ENCODE measurements around the gene RILPL1. TPM values are rescaled to one million over a fixed set of nuclear protein-coding genes. Genes with fewer than 3 reads are reported as not detected.

The RILPL1 gene
- total and polyA plus RNA-seq, 2 experiments from 2014 or later: 2.9 to 29.8 TPM

GRCh38 chr12:123506843-123507236 is 26.7 kb downstream of the RILPL1 start:
- Histone ChIP-seq H3K36me3 (ENCODE audit: low read depth) (no peaks in the 10 kb centered on the region), H3K27ac (no peak overlapping the region), H3K27me3 (replicated peaks; ENCODE audit: insufficient read depth) (no peaks in the 10 kb centered on the region), H3K9me2 (ENCODE audit: insufficient read depth) (no peaks in the 10 kb centered on the region), H3K9ac (no peak overlapping the region), H3K9me3 (ENCODE audit: low read depth) (no peaks in the 10 kb centered on the region), H3K79me2 (ENCODE audit: insufficient read depth) (peaks cover 23% of the 10 kb centered on the region), H3K4me2 (ENCODE audit: unreplicated experiment) (no peak overlapping the region), H4K20me1 (ENCODE audit: insufficient read depth) (no peaks in the 10 kb centered on the region), H2AFZ (no peak overlapping the region), H3K4me3 (no peak overlapping the region), H3K4me1 (ENCODE audit: insufficient read depth) (no peaks in the 10 kb centered on the region), H3F3A (ENCODE audit: insufficient read depth) (no peaks in the 10 kb centered on the region)
- TF ChIP-seq EZH2phosphoT487 (IDR thresholded peaks at IDR 0.05; ENCODE audit: insufficient read depth, low read depth) (no peak), EZH2 (IDR thresholded peaks at IDR 0.05; ENCODE audit: insufficient read depth, poor library complexity, severe bottlenecking) (no peak)
- in situ Hi-C loops (cut with MboI): no loop called here
- 90% methylated on average over 6 of the region's 6 CpGs for WGBS, 2 experiments (ENCODE audit: low coverage in 1 of 2, low lambda C conversion rate in 2 of 2, missing lambda C conversion rate in 2 of 2)
- DNase-seq: no peak

- Histone ChIP-seq H3K4me1 (ENCODE audit: insufficient read depth) (no peaks in the 10 kb centered on the region), H3K9me2 (ENCODE audit: insufficient read depth) (no peaks in the 10 kb centered on the region), H2AFZ (no peak overlapping the region), H3K9ac (no peak overlapping the region), H3K9me3 (ENCODE audit: low read depth) (no peaks in the 10 kb centered on the region), H3K27ac (no peak overlapping the region), H3K36me3 (ENCODE audit: low read depth) (no peaks in the 10 kb centered on the region), H3K27me3 (replicated peaks; ENCODE audit: insufficient read depth) (no peaks in the 10 kb centered on the region), H4K20me1 (ENCODE audit: insufficient read depth) (no peaks in the 10 kb centered on the region), H3K4me3 (no peak overlapping the region), H3K79me2 (ENCODE audit: insufficient read depth) (peaks cover 25% of the 10 kb centered on the region), H3K4me2 (ENCODE audit: unreplicated experiment) (no peak overlapping the region), H3F3A (ENCODE audit: insufficient read depth) (no peaks in the 10 kb centered on the region)
- in situ Hi-C loops (cut with MboI): no loop called here
- TF ChIP-seq EZH2 (IDR thresholded peaks at IDR 0.05; ENCODE audit: insufficient read depth, poor library complexity, severe bottlenecking) (no peak), EZH2phosphoT487 (IDR thresholded peaks at IDR 0.05; ENCODE audit: insufficient read depth, low read depth) (no peak)
- WGBS, 2 experiments (ENCODE audit: low coverage in 1 of 2, low lambda C conversion rate in 2 of 2, missing lambda C conversion rate in 2 of 2): 90 to 93% methylated on average over 16 to 17 of the region's 17 CpGs
- DNase-seq: no peak
Observed at GRCh38 chr12:123506059-123506842, 27.3 kb downstream of the RILPL1 start.

DNA sequence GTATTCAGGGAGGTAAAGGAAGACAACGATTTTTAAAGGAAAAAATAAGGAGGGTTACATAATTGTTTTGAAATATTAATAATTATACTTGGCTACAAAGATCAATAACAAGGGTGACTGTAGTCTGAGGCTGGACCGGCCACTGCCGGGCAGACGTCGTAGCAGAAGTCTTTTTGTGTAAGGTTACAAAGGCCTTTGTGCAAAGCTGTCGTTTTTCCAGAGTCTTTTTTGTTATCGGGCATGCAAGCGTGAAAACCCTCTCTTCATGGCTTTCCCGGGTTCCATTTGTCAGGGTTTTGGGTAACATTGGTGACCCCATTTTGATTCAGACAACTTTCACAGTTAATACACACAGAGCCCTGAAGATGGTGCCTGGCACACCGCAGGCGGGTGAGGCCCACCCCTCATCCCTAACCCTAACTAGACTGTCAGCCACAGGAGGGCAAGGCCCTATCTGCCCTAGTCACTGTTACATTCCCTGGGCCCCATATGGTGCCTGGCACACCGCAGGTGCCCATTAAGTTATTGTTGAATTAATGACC is 31.3 kb downstream of the RILPL1 start:
- Histone ChIP-seq H3K79me2 (ENCODE audit: insufficient read depth) (peaks cover 17% of the 10 kb centered on the region), H3F3A (ENCODE audit: insufficient read depth) (no peaks in the 10 kb centered on the region), H3K9ac (no peak overlapping the region), H3K36me3 (ENCODE audit: low read depth) (peaks cover 9% of the 10 kb centered on the region), H3K4me3 (no peak overlapping the region), H4K20me1 (ENCODE audit: insufficient read depth) (no peaks in the 10 kb centered on the region), H3K4me2 (ENCODE audit: unreplicated experiment) (no peak overlapping the region), H3K27me3 (replicated peaks; ENCODE audit: insufficient read depth) (no peaks in the 10 kb centered on the region), H2AFZ (no peak overlapping the region), H3K9me2 (ENCODE audit: insufficient read depth) (no peaks in the 10 kb centered on the region), H3K4me1 (ENCODE audit: insufficient read depth) (no peaks in the 10 kb centered on the region), H3K9me3 (ENCODE audit: low read depth) (no peaks in the 10 kb centered on the region), H3K27ac (no peak overlapping the region)
- TF ChIP-seq EZH2 (IDR thresholded peaks at IDR 0.05; ENCODE audit: insufficient read depth, poor library complexity, severe bottlenecking) (no peak), EZH2phosphoT487 (IDR thresholded peaks at IDR 0.05; ENCODE audit: insufficient read depth, low read depth) (no peak)
- DNase-seq: no peak
- WGBS, 2 experiments (ENCODE audit: low coverage in 1 of 2, low lambda C conversion rate in 2 of 2, missing lambda C conversion rate in 2 of 2): 96 to 99% methylated on average over 12 of the region's 12 CpGs
- in situ Hi-C loops (cut with MboI): no loop called here

DNA sequence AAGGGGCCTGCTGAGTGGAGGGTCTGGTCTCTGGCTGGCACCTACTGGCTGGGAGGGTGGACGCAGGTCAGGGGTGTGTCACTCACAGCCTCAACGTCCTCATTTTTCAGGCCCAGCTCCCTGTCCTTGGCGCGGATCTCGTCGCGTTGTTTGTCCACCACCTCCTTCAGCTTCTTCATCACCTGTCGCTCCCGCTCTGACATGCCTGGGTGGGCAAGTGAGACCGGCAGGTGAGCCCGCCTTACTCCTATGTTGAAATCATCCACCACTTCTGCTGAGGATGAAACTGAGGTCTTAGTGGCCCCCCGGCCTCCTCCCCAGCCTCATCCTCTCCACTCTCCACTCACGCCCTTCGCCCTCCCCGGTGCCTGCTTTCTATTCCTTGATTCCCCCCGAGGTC is 34.2 kb downstream of the RILPL1 start:
- WGBS, 2 experiments (ENCODE audit: low coverage in 1 of 2, low lambda C conversion rate in 2 of 2, missing lambda C conversion rate in 2 of 2): 96% methylated on average over 16 of the region's 16 CpGs
- Histone ChIP-seq H4K20me1 (ENCODE audit: insufficient read depth) (no peaks in the 10 kb centered on the region), H3K4me2 (ENCODE audit: unreplicated experiment) (no peak overlapping the region), H3K9me3 (ENCODE audit: low read depth) (no peaks in the 10 kb centered on the region), H3K79me2 (ENCODE audit: insufficient read depth) (0 out of 2 replicates have a peak, but pooled peaks cover 5% of the 10 kb centered on the region), H3K9me2 (ENCODE audit: insufficient read depth) (no peaks in the 10 kb centered on the region), H3K4me1 (ENCODE audit: insufficient read depth) (no peaks in the 10 kb centered on the region), H3K4me3 (no peak overlapping the region), H3K9ac (no peak overlapping the region), H2AFZ (no peak overlapping the region), H3F3A (ENCODE audit: insufficient read depth) (no peaks in the 10 kb centered on the region), H3K27me3 (replicated peaks; ENCODE audit: insufficient read depth) (no peaks in the 10 kb centered on the region), H3K27ac (no peak overlapping the region), H3K36me3 (ENCODE audit: low read depth) (peaks cover 9% of the 10 kb centered on the region)
- DNase-seq: no peak
- TF ChIP-seq EZH2 (IDR thresholded peaks at IDR 0.05; ENCODE audit: insufficient read depth, poor library complexity, severe bottlenecking): no peak
- no peak for TF ChIP-seq EZH2phosphoT487 (IDR thresholded peaks at IDR 0.05; ENCODE audit: insufficient read depth, low read depth)
- in situ Hi-C loops (cut with MboI): no loop called here

Measured in GM23248 (cell line).